ENCODE data around the gene ALAD. TPM values are rescaled to one million over a fixed set of nuclear protein-coding genes. Genes with fewer than 3 reads are reported as not detected.

The ALAD gene
- total and polyA plus RNA-seq, 2 donors from 2014 or later = 35.4 to 64.1 TPM

DNA sequence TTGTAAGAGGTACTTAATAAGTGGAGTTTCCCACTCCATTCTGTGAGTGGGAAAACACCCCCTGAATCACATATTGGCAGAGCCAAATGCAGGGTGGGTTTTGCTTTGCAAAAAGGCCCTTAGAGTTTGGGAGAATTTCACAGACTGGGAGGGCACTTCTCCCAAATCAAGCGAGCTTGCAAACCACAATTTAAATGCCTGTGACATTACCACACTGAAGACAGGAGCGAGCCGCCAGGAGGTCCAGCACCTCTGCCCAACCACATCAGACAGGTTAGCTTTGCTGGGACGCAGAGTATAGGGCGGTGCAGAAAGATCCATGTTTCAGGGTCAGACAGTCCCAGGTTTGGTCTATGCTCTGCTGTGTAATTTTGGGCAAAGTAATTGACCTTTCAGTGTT, 2.3 kb downstream of the ALAD start:
- no peaks in the 10 kb centered on the region for H3K9me3 ChIP-seq (ENCODE audit: control insufficient read depth in 2 of 3, insufficient read depth in 1 of 3, low read length in 3 of 3)
- H3K36me3 ChIP-seq (ENCODE audit: control insufficient read depth in 2 of 3, insufficient read depth in 3 of 3, low read length in 3 of 3) = no peaks in the 10 kb centered on the region
- H3K27me3 ChIP-seq (ENCODE audit: control insufficient read depth, insufficient read depth, low read length) = no peaks in the 10 kb centered on the region
- FAIRE-seq (no peak), DNase-seq (no peak)
- intact Hi-C loops (cut with DNase I) = no loop called here
- H3K27ac ChIP-seq (ENCODE audit: low read depth in 2 of 2, low read length in 2 of 2) = no peak overlapping the region
- H3K4me3 ChIP-seq (ENCODE audit: low read length in 3 of 3) = peak overlapping the region in 1 of 3 donors; percentile 80
- H3K4me1 ChIP-seq (ENCODE audit: control insufficient read depth in 2 of 3, insufficient read depth in 2 of 3, low read depth in 1 of 3, low read length in 3 of 3) = peaks cover 0 to 17% (median 10%) of the 10 kb centered on the region in 3 donors
- H3K9ac ChIP-seq (ENCODE audit: low read length in 3 of 3) = no peak overlapping the region
- TF ChIP-seq, protein P1, sequence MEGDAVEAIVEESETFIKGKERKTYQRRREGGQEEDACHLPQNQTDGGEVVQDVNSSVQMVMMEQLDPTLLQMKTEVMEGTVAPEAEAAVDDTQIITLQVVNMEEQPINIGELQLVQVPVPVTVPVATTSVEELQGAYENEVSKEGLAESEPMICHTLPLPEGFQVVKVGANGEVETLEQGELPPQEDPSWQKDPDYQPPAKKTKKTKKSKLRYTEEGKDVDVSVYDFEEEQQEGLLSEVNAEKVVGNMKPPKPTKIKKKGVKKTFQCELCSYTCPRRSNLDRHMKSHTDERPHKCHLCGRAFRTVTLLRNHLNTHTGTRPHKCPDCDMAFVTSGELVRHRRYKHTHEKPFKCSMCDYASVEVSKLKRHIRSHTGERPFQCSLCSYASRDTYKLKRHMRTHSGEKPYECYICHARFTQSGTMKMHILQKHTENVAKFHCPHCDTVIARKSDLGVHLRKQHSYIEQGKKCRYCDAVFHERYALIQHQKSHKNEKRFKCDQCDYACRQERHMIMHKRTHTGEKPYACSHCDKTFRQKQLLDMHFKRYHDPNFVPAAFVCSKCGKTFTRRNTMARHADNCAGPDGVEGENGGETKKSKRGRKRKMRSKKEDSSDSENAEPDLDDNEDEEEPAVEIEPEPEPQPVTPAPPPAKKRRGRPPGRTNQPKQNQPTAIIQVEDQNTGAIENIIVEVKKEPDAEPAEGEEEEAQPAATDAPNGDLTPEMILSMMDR (IDR thresholded peaks at IDR 0.05; ENCODE audit: borderline replicate concordance, extremely low read depth, insufficient read depth) = no peak

DNA sequence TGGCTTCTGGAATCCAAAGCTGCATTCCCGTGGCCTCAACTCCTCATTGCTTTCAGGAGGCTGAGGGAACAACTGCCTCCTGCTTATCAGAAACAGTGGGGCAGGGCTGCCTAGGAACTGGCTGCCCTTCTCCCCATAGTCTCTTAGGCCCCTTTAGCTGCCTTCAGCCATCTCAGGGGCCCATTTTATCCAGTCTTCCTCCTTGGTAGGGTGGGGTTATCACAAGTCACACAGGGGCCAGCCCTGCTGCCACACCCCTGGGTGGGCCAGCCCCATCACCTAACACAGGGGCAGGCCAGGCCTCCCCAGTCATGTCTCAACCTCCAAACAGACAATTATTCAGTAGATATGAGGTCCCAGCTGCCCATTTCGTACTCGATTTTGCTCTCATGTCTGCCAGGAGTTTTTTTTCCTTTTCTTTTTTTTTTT, 3.9 kb downstream of the ALAD start:
- DNase-seq = peak in 1 of 5 donors; percentile 15
- Histone ChIP-seq H3K9me3 (ENCODE audit: control insufficient read depth in 2 of 3, insufficient read depth in 1 of 3, low read length in 3 of 3) (no peaks in the 10 kb centered on the region), H3K4me1 (ENCODE audit: control insufficient read depth in 2 of 3, insufficient read depth in 2 of 3, low read depth in 1 of 3, low read length in 3 of 3) (peaks cover 0 to 17% (median 10%) of the 10 kb centered on the region in 3 donors), H3K27me3 (ENCODE audit: control insufficient read depth, insufficient read depth, low read length) (no peaks in the 10 kb centered on the region), H3K27ac (ENCODE audit: low read depth in 2 of 2, low read length in 2 of 2) (no peak overlapping the region), H3K9ac (ENCODE audit: low read length in 3 of 3) (no peak overlapping the region), H3K4me3 (ENCODE audit: low read length in 3 of 3) (no peak overlapping the region), H3K36me3 (ENCODE audit: control insufficient read depth in 2 of 3, insufficient read depth in 3 of 3, low read length in 3 of 3) (peaks cover 0 to 4% (median 0%) of the 10 kb centered on the region in 3 donors)
- intact Hi-C loops (cut with DNase I) = no loop called here
- FAIRE-seq = no peak
- TF ChIP-seq, protein P1 (IDR thresholded peaks at IDR 0.05; ENCODE audit: borderline replicate concordance, extremely low read depth, insufficient read depth) = no peak

DNA sequence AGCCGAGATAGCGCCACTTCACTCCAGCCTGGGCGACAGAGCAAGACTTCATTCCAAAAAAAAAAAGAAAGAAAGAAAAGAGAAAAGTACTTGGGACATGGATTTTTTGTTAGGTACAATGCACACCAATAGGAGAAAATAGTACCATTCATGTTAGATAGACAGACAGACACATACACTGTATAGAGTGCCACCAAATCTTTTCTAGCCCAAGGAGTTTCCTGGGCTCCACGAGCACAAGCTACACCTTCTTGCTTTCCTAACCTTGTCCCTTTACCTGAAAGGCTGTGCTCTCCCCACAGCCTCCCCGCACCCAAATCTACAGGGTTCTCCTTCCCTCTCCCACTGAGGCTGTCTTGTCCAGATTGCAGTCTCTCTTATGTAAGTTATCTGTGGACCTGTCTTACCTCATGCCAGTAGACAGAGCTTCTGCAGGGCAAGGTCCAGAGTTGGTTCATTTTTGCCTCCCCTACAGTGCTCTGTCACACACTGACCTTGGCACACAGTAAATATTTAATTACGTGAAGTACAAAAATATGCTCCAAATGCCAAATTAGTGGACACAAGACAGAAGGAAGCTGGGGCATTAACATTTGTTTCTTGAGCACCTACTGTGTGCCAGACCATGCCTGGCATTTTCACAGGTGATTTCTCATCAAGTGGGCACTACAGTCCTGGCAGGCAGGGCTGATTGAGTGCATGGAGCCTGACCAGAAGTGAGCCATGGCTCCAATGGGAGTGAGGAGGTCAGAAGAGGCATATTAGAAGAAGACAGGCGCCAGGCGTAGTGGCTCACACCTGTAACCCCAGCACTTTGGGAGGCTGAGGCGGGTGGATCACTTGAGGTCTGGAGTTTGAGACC, 5.9 kb downstream of the ALAD start:
- DNase-seq (no peak), FAIRE-seq (no peak)
- H3K9me3 ChIP-seq (ENCODE audit: control insufficient read depth in 2 of 3, insufficient read depth in 1 of 3, low read length in 3 of 3) = no peaks in the 10 kb centered on the region
- TF ChIP-seq, protein P1 (IDR thresholded peaks at IDR 0.05; ENCODE audit: borderline replicate concordance, extremely low read depth, insufficient read depth) = no peak
- H3K9ac ChIP-seq (ENCODE audit: low read length in 3 of 3) = no peak overlapping the region
- intact Hi-C loops (cut with DNase I) = no loop called here
- no peaks in the 10 kb centered on the region for H3K27me3 ChIP-seq (ENCODE audit: control insufficient read depth, insufficient read depth, low read length)
- H3K27ac ChIP-seq (ENCODE audit: low read depth in 2 of 2, low read length in 2 of 2) = peak overlapping the region; percentile 6 to 65
- H3K4me3 ChIP-seq (ENCODE audit: low read length in 3 of 3) = no peak overlapping the region
- H3K36me3 ChIP-seq (ENCODE audit: control insufficient read depth in 2 of 3, insufficient read depth in 3 of 3, low read length in 3 of 3) = peaks cover 0 to 22% (median 5%) of the 10 kb centered on the region in 3 donors
- peaks cover 0 to 11% (median 3%) of the 10 kb centered on the region in 3 donors for H3K4me1 ChIP-seq (ENCODE audit: control insufficient read depth in 2 of 3, insufficient read depth in 2 of 3, low read depth in 1 of 3, low read length in 3 of 3)
